ENCODE measurements around the gene TRPV4. TPM values are rescaled to one million over a fixed set of nuclear protein-coding genes. Genes with fewer than 3 reads are reported as not detected.

TRPV4 gene
- total RNA-seq, 1 donor from 2014 or later, result 0.75 TPM

DNA sequence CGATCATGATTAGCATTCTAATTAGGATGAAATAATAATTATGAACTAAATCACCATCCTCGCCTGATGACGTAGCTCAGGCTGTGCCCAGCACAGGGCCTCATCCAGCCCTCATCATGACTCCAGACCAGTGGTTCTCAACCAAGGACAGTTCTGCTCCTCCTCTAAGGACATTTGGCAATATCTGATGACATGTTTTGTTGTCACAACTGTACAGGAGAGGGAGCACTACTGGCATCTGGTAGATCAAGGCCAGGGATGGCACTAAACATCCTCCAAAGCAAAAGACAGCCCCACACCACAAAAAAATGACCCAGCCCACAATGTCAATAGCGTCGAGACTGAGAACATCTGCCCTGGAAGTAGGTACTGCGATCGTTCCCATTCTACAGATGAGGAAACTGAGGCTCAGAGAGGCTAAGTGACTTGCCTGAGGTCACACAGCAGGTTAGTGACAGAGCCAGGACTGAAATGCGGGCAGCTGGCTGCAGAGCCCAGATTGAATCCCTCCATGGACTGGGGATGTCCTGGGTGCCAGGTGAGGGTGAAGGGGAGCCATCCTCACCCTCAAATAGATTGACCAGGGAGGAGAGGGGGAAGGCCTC is 15.5 kb downstream of the TRPV4 start:
- no peak overlapping the region for H3K4me3 ChIP-seq (ENCODE audit: insufficient read depth, low read depth, low read length)
- H3K79me2 ChIP-seq (ENCODE audit: insufficient read depth, low read length), result no peaks in the 10 kb centered on the region
- H4K20me1 ChIP-seq (ENCODE audit: insufficient read depth, low read length), result peaks cover 15% of the 10 kb centered on the region
- H3K27ac Mint-ChIP-seq (ENCODE audit: unreplicated experiment), result no peak overlapping the region
- H3K36me3 ChIP-seq (ENCODE audit: insufficient read depth, low read length), result no peaks in the 10 kb centered on the region
- peaks cover 3% of the 10 kb centered on the region for H3K27me3 Mint-ChIP-seq (ENCODE audit: low read depth, unreplicated experiment)
- H3K36me3 Mint-ChIP-seq (ENCODE audit: low read depth, unreplicated experiment), result no peaks in the 10 kb centered on the region
- H3K9ac ChIP-seq (ENCODE audit: low read length), result no peak overlapping the region
- DNase-seq (ENCODE audit: low read depth) (no peak), FAIRE-seq (no peak)
- H3K4me1 ChIP-seq (ENCODE audit: insufficient read depth, low read length), result no peaks in the 10 kb centered on the region
- no peak overlapping the region for H2AFZ ChIP-seq (ENCODE audit: low read depth, low read length)
- H3K9me3 ChIP-seq (ENCODE audit: insufficient read depth, low read depth, low read length), result no peaks in the 10 kb centered on the region
- H3K4me3 Mint-ChIP-seq (ENCODE audit: unreplicated experiment), result no peak overlapping the region
- H3K27me3 ChIP-seq (ENCODE audit: insufficient read depth, low read length), result peaks cover 8% of the 10 kb centered on the region
- TF ChIP-seq, protein P1, sequence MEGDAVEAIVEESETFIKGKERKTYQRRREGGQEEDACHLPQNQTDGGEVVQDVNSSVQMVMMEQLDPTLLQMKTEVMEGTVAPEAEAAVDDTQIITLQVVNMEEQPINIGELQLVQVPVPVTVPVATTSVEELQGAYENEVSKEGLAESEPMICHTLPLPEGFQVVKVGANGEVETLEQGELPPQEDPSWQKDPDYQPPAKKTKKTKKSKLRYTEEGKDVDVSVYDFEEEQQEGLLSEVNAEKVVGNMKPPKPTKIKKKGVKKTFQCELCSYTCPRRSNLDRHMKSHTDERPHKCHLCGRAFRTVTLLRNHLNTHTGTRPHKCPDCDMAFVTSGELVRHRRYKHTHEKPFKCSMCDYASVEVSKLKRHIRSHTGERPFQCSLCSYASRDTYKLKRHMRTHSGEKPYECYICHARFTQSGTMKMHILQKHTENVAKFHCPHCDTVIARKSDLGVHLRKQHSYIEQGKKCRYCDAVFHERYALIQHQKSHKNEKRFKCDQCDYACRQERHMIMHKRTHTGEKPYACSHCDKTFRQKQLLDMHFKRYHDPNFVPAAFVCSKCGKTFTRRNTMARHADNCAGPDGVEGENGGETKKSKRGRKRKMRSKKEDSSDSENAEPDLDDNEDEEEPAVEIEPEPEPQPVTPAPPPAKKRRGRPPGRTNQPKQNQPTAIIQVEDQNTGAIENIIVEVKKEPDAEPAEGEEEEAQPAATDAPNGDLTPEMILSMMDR (IDR thresholded peaks at IDR 0.05; ENCODE audit: insufficient read depth, low read depth, low read length), result no peak
- no peak for TF ChIP-seq EZH2 (IDR thresholded peaks at IDR 0.05; ENCODE audit: insufficient read depth, low read length)
- H3K4me2 ChIP-seq (ENCODE audit: low read length), result no peak overlapping the region
- no peak overlapping the region for H3K27ac ChIP-seq (ENCODE audit: low read depth, low read length)
- H3K4me1 Mint-ChIP-seq (ENCODE audit: low read depth, unreplicated experiment), result peaks cover 3% of the 10 kb centered on the region
- peaks cover 3% of the 10 kb centered on the region for H3K9me3 Mint-ChIP-seq (ENCODE audit: unreplicated experiment)

DNA sequence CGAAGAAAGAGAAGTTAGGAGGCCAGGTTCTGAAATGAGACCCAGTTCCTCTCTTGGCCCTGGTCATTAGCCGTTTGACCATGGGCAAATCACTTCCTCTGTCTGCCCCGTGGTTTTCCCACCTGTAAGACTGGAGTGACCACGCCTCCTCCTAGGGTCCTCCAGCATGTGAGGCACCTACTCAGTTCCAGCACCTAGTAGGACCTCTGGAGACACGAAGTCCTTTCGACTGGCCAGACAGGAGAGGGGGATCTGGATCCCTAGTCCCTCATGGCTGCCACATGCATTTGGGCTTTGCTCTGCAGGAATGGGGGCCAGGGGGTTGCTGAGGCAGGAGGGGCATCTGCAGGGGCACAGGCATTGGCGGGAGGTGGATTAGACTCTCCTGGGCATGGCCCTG is 16.3 kb downstream of the TRPV4 start:
- H3K9me3 Mint-ChIP-seq (ENCODE audit: unreplicated experiment), result peaks cover 3% of the 10 kb centered on the region
- no peak overlapping the region for H3K4me3 ChIP-seq (ENCODE audit: insufficient read depth, low read depth, low read length)
- FAIRE-seq (no peak), DNase-seq (ENCODE audit: low read depth) (no peak)
- H3K36me3 Mint-ChIP-seq (ENCODE audit: low read depth, unreplicated experiment), result no peaks in the 10 kb centered on the region
- H3K27me3 ChIP-seq (ENCODE audit: insufficient read depth, low read length), result peaks cover 6% of the 10 kb centered on the region
- H3K9ac ChIP-seq (ENCODE audit: low read length), result no peak overlapping the region
- H2AFZ ChIP-seq (ENCODE audit: low read depth, low read length), result no peak overlapping the region
- H3K27ac ChIP-seq (ENCODE audit: low read depth, low read length), result no peak overlapping the region
- H3K4me1 Mint-ChIP-seq (ENCODE audit: low read depth, unreplicated experiment), result peaks cover 2% of the 10 kb centered on the region
- H3K27ac Mint-ChIP-seq (ENCODE audit: unreplicated experiment), result no peak overlapping the region
- H4K20me1 ChIP-seq (ENCODE audit: insufficient read depth, low read length), result peaks cover 19% of the 10 kb centered on the region
- H3K27me3 Mint-ChIP-seq (ENCODE audit: low read depth, unreplicated experiment), result peaks cover 3% of the 10 kb centered on the region
- H3K36me3 ChIP-seq (ENCODE audit: insufficient read depth, low read length), result no peaks in the 10 kb centered on the region
- H3K9me3 ChIP-seq (ENCODE audit: insufficient read depth, low read depth, low read length), result no peaks in the 10 kb centered on the region
- H3K4me2 ChIP-seq (ENCODE audit: low read length), result no peak overlapping the region
- no peaks in the 10 kb centered on the region for H3K4me1 ChIP-seq (ENCODE audit: insufficient read depth, low read length)
- H3K4me3 Mint-ChIP-seq (ENCODE audit: unreplicated experiment), result no peak overlapping the region
- no peak for TF ChIP-seq EZH2 (IDR thresholded peaks at IDR 0.05; ENCODE audit: insufficient read depth, low read length)
- TF ChIP-seq, protein P1 (IDR thresholded peaks at IDR 0.05; ENCODE audit: insufficient read depth, low read depth, low read length), result no peak
- H3K79me2 ChIP-seq (ENCODE audit: insufficient read depth, low read length), result no peaks in the 10 kb centered on the region

Measured in astrocyte (in vitro differentiated cells and primary cell).